MM.1S (cell line): ENCODE measurements around the gene ACSL1.
"Not testable (repeated sequence)": the region's sequence is repeated elsewhere in the genome, so short reads cannot be mapped to it uniquely, and the experiment has no call there.

Source experiments
- DNase-seq: peaks from one replicate; pipeline ENCODE4 v3.0.0-alpha.2; 2015
- H2AFZ ChIP-seq: fragments of 300-600 bp; sonication (generic); 2 replicates; pipeline ENCODE4 v1.6.0; 2016; ENCODE audit warnings: antibody characterized with exemption, low read length
- H3F3A ChIP-seq: fragments of 300-600 bp; sonication (generic); 2 replicates; pipeline ENCODE4 v1.6.1; 2016; ENCODE audit warnings: mild to moderate bottlenecking, antibody characterized with exemption, low read length, moderate library complexity, mixed read lengths; ENCODE audit not compliant: insufficient read depth
- H3K27ac ChIP-seq: fragments of 300-600 bp; sonication (generic); 2 replicates; pipeline ENCODE4 v1.5.1; 2016; ENCODE audit warnings: mild to moderate bottlenecking, low read length
- H3K27me3 ChIP-seq: fragments of 300-600 bp; sonication (generic); replicated peaks from 2 replicates; pipeline ENCODE4 v1.6.0; 2016; ENCODE audit warnings: low read length; ENCODE audit not compliant: insufficient read depth
- H3K36me3 ChIP-seq: fragments of 300-600 bp; sonication (generic); replicated peaks from 2 replicates; pipeline ENCODE4 v1.6.1; 2016; ENCODE audit warnings: mild to moderate bottlenecking, low read length, mixed read lengths; ENCODE audit not compliant: insufficient read depth
- H3K4me1 ChIP-seq: fragments of 300-600 bp; sonication (generic); 2 replicates; pipeline ENCODE4 v1.6.1; 2016; ENCODE audit warnings: low read length, mixed read lengths
- H3K4me2 ChIP-seq: fragments of 300-600 bp; sonication (generic); 2 replicates; pipeline ENCODE4 v1.6.0; 2016; ENCODE audit warnings: low read depth, low read length
- H3K4me3 ChIP-seq: fragments of 300-600 bp; sonication (generic); 2 replicates; pipeline ENCODE4 v1.5.1; 2016; ENCODE audit warnings: low read length, mixed read lengths
- H3K79me2 ChIP-seq: fragments of 300-600 bp; sonication (generic); 2 replicates; pipeline ENCODE4 v1.6.1; 2016; ENCODE audit warnings: mixed run types, low read length, mixed read lengths
- H3K9ac ChIP-seq: fragments of 300-600 bp; sonication (generic); 2 replicates; pipeline ENCODE4 v1.6.1; 2016; ENCODE audit warnings: low read length, mixed read lengths
- H3K9me2 ChIP-seq: fragments of 300-600 bp; sonication (generic); replicated peaks from 2 replicates; pipeline ENCODE4 v1.6.1; 2016; ENCODE audit warnings: mild to moderate bottlenecking, low read length, mixed read lengths; ENCODE audit not compliant: insufficient read depth
- H3K9me3 ChIP-seq: fragments of 300-600 bp; sonication (generic); replicated peaks from 2 replicates; pipeline ENCODE4 v1.6.1; 2016; ENCODE audit warnings: mild to moderate bottlenecking, low read length, mixed read lengths; ENCODE audit not compliant: insufficient read depth
- H4K20me1 ChIP-seq: fragments of 300-600 bp; sonication (generic); 2 replicates; pipeline ENCODE4 v1.6.1; 2016; ENCODE audit warnings: mild to moderate bottlenecking, low read length, moderate library complexity, mixed read lengths; ENCODE audit not compliant: insufficient read depth
- CTCF ChIP-seq: fragments of 300-600 bp; sonication (generic); IDR thresholded peaks from 2 replicates; pipeline ENCODE4 v1.5.1; 2016; ENCODE audit warnings: antibody characterized with exemption, low read length, mixed read lengths
- EZH2 ChIP-seq: fragments of 300-600 bp; sonication (generic); optimal IDR thresholded peaks from 2 replicates; pipeline ENCODE3; 2017; ENCODE audit warnings: low read depth, mild to moderate bottlenecking, antibody characterized with exemption, low read length, mixed read lengths
- EZH2phosphoT487 ChIP-seq: fragments of 300-600 bp; sonication (generic); IDR thresholded peaks from 2 replicates; pipeline ENCODE4 v1.6.1; 2018; ENCODE audit warnings: antibody characterized with exemption, low read length

ACSL1 gene

GRCh38 chr4:184744236-184744635, 81.5 kb downstream of the ACSL1 start:
- Histone ChIP-seq H4K20me1 (no peaks in the 10 kb centered on the region), H3K27ac (no peak overlapping the region), H2AFZ (no peak overlapping the region), H3K9me2 (no peaks in the 10 kb centered on the region), H3K4me3 (no peak overlapping the region), H3K36me3 (no peaks in the 10 kb centered on the region), H3K4me2 (no peak overlapping the region), H3K4me1 (peaks cover 16% of the 10 kb centered on the region), H3K79me2 (no peaks in the 10 kb centered on the region), H3K9me3 (no peaks in the 10 kb centered on the region), H3F3A (peaks cover 18% of the 10 kb centered on the region), H3K9ac (no peak overlapping the region), H3K27me3 (no peaks in the 10 kb centered on the region)
- TF ChIP-seq EZH2phosphoT487 (no peak), CTCF (no peak), EZH2 (no peak)
- no peak for DNase-seq

GRCh38 chr4:184743650-184744049, 82.1 kb downstream of the ACSL1 start:
- Histone ChIP-seq H3K9me2 (no peaks in the 10 kb centered on the region), H3K79me2 (no peaks in the 10 kb centered on the region), H2AFZ (no peak overlapping the region), H3K27me3 (no peaks in the 10 kb centered on the region), H4K20me1 (no peaks in the 10 kb centered on the region), H3K4me3 (no peak overlapping the region), H3K4me1 (peaks cover 16% of the 10 kb centered on the region), H3K36me3 (no peaks in the 10 kb centered on the region), H3F3A (peaks cover 18% of the 10 kb centered on the region), H3K27ac (no peak overlapping the region), H3K4me2 (no peak overlapping the region), H3K9ac (no peak overlapping the region), H3K9me3 (no peaks in the 10 kb centered on the region)
- DNase-seq: no peak
- TF ChIP-seq CTCF: no peak
- no peak for TF ChIP-seq EZH2
- TF ChIP-seq EZH2phosphoT487: no peak

- not testable (repeated sequence) for H3K9me3 ChIP-seq, H3F3A ChIP-seq, DNase-seq, H3K27me3 ChIP-seq, H3K4me3 ChIP-seq, H3K36me3 ChIP-seq, H3K79me2 ChIP-seq, H3K27ac ChIP-seq, H3K4me1 ChIP-seq, H3K9ac ChIP-seq, H3K9me2 ChIP-seq, H4K20me1 ChIP-seq, H2AFZ ChIP-seq, H3K4me2 ChIP-seq
Measured at GRCh38 chr4:184741651-184742050, 84.1 kb downstream of the ACSL1 start.

GRCh38 chr4:184740980-184741391, 84.8 kb downstream of the ACSL1 start:
- no peaks in the 10 kb centered on the region for H3K27me3 ChIP-seq
- H3K9ac ChIP-seq: no peak overlapping the region
- peaks cover 1% of the 10 kb centered on the region for H3F3A ChIP-seq
- H2AFZ ChIP-seq: no peak overlapping the region
- no peaks in the 10 kb centered on the region for H3K9me3 ChIP-seq
- no peak overlapping the region for H3K27ac ChIP-seq
- H3K9me2 ChIP-seq: no peaks in the 10 kb centered on the region
- no peaks in the 10 kb centered on the region for H3K36me3 ChIP-seq
- TF ChIP-seq EZH2: no peak
- TF ChIP-seq EZH2phosphoT487: no peak
- no peak for TF ChIP-seq CTCF
- no peaks in the 10 kb centered on the region for H3K79me2 ChIP-seq
- DNase-seq: no peak
- H3K4me2 ChIP-seq: no peak overlapping the region
- no peak overlapping the region for H3K4me3 ChIP-seq
- H3K4me1 ChIP-seq: peaks cover 2% of the 10 kb centered on the region
- no peaks in the 10 kb centered on the region for H4K20me1 ChIP-seq

GRCh38 chr4:184739575-184739974, 86.2 kb downstream of the ACSL1 start:
- not testable (repeated sequence) for H3K9ac ChIP-seq, H3K4me3 ChIP-seq, H3K36me3 ChIP-seq, DNase-seq, H3K4me1 ChIP-seq, H3K9me3 ChIP-seq, H3K79me2 ChIP-seq, H3F3A ChIP-seq, H4K20me1 ChIP-seq, H3K27me3 ChIP-seq, H3K27ac ChIP-seq, H3K4me2 ChIP-seq, H2AFZ ChIP-seq, H3K9me2 ChIP-seq
